ENCODE data around the gene ST6GALNAC6.
"Not testable (repeated sequence)": the region's sequence is repeated elsewhere in the genome, so short reads cannot be mapped to it uniquely, and the experiment has no call there.

The ST6GALNAC6 gene

DNA sequence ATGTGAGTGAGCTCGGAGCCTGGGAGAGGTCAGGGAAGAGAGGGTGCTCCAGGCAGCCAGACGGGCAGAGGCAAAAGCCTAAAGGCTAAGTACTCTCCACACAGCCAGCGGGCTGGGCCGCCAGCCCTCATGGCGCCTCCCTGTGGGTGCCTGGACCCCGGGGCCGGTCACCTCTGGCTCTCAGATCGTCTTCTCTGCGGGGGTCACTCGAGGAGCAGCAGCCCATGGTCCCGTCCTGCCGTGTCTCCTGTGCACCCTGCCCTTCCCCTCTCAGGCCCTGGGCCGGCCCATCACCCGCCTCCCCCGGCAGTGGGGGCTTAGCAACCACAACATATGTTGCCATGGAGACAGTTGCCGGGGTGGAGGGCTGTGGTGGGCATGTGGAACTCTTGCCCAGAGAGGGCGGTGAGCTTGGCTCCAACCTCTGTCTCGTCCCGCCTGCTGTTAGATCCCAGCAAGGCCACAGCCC lies 26.1 kb downstream of the ST6GALNAC6 start:
- DNase-seq (ENCODE audit: low read depth in 2 of 2) = no peak

DNA sequence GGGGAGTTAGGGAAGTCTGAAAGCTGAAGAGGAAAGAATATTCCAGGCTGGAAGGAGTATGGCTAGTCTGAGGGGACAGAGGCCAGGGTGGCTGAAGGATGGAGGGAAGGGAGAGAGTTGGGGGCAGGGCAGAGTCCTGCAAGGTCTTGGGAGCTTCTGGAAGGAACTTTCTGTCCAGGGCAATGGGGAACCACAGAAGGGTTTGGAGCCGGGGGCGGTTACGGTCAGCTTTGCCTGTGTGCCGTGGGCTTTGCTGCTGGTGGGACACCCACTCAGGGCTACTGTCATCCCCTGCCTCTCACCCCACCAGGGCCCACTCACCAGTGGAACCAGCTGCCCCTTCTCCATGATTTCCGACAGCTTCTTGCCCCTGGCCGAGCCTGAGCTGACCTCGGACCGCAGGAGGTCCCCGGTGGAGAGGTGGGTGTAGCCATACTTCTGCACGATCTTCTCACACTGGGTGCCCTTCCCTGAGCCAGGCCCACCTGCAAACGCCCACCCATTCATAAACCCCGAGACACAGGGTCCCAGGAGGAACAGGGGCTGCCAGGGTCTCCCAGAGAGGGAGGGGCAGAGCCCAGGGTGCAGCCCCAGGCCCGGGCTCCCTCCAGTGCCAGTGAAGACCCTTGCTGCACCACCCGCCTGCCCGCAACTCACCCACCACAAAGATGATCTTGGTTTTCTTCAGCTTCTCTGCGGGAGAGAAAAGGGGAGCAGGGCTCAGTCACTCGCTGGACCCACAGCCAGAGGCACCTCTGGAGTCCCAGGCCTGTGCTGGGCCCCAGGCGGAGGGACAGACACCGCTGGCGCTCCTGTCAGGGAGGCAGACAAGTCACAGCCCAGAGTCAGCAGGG lies 26.8 kb downstream of the ST6GALNAC6 start:
- DNase-seq (ENCODE audit: low read depth in 2 of 2) = no peak

DNA sequence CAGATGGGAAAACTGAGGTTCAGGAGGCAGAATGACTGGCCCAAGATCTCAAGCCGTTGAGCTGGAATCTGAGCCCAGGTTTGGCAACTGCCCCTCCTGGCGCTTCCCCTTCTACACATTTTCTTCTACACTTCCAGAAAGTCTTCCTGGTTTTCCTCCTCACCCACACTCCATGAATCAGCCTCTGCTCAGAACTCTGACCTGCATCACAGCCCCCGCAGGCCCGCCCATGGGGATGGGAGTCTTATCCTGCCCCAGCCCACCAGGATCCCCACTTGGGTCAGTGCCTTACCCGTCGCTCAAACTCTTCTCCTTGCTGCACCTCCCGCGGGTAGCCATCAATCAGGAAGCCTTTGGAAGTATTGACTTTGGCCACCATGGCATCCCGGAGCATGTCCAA lies 27.9 kb downstream of the ST6GALNAC6 start:
- no peak for DNase-seq (ENCODE audit: low read depth in 2 of 2)

- no peak for DNase-seq (ENCODE audit: low read depth in 2 of 2)
Measured at GRCh38 chr9:127870887-127871286, 28.5 kb downstream of the ST6GALNAC6 start.

- DNase-seq (ENCODE audit: low read depth in 2 of 2) = not testable (repeated sequence)
Measured at GRCh38 chr9:127870153-127870491, 29.3 kb downstream of the ST6GALNAC6 start.

DNA sequence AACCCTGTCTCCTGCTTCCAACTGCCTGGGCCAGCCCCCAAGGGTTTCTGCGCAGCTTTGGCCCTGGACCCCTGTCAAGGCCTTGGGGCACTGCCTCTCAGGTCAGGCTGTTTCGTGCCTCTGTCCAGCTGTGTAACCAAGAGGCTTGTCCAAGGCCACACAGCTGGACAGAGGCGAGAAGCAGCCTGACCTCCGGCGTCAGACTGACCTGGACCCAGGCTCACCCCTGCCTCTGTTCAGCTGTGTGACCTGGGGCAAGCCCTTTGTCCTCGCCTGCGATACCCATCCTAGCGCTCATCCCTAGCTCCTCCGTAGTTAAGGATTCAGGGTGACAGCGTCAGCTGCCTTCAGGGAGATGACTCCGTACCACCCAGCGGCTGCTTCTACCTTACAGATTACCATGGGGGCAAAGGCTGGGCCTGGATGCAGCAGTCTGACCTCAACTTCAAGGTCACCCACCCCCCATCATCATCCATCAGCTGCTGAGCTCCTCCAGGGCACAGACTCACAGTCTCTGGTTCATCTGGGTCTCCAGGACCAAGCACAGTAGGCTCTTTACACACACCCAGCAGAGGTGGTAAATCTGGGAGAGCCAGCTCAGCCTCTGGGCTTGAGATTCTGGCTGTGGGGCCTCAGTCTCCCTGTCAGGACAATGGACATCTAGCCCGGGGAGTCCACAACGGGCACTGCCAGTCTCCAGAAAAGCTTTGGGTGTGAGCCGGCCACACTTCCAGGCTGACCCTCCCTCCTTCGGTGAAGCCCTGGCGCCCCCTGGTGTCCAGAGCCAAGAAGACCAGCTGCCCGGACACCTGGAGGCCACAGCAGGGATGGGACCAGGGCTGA lies 29.9 kb downstream of the ST6GALNAC6 start:
- DNase-seq (ENCODE audit: low read depth in 2 of 2) = peak; percentile 78 to 81

GRCh38 chr9:127868278-127868902 lies 31.0 kb downstream of the ST6GALNAC6 start:
- no peak for DNase-seq (ENCODE audit: low read depth in 2 of 2)

- no peak for DNase-seq (ENCODE audit: low read depth in 2 of 2)
Measured at GRCh38 chr9:127867356-127868277, 31.8 kb downstream of the ST6GALNAC6 start.

- DNase-seq (ENCODE audit: low read depth in 2 of 2) = no peak
Measured at GRCh38 chr9:127866535-127866934, 32.9 kb downstream of the ST6GALNAC6 start.

DNA sequence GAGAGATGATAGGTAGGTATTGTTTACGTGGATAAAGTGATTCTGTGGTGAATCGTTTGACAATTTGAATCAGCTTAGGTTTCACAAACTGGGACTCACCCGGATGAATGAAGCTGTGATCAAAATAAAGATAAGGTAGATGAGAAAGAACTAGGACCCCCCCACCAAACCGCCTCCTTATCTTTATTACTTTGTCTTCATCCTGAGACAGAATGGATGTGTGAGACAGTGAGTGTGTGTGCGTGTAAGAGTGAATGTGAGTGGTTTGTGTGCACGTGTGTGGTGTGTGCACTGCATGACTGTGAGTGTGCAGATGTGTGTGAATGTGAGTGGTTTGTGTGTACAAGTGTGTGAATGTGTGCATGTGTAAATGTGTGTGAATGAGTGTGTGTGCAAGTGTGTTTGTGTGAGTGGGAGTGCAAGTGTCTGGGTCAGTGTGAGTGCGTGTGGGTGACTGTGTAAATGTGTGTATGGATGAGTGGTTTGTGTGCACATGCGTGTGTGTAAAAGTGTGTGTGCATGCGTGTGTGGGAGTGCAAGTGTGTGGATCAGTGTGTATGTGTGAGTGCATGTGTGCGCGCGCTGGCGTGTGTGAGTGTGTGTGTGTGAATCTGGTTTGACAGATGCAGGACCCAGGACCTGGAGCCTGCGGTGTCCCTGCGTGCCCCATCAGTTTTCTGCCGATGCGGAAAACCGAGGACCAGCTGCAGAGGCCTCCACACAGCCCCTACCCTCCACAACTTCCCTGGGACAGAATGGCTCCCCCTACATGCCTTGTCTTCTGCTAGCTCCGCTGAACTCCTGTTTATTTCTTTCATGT lies 33.5 kb downstream of the ST6GALNAC6 start:
- DNase-seq (ENCODE audit: low read depth in 2 of 2) = no peak

DNA sequence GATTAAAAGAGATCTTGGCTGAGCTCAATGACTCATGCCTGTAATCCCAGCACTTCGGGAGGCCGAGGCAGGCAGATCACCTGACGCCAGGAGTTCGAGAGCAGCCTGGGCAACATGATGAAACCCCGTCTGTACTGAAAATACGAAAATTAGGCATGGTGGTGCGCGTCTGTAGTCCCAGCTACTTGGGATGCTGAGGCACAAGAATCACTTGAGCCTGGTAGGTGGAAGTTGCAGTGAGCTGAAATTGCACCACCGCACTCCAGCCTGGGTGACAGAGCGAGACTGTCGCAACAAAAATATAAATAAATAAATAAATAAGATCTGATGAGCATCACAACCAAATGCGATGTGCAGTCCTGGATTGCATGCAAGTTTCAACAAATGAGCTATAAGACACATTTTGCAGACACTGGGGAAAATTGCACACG lies 36.2 kb downstream of the ST6GALNAC6 start:
- DNase-seq (ENCODE audit: low read depth in 2 of 2) = no peak

DNA sequence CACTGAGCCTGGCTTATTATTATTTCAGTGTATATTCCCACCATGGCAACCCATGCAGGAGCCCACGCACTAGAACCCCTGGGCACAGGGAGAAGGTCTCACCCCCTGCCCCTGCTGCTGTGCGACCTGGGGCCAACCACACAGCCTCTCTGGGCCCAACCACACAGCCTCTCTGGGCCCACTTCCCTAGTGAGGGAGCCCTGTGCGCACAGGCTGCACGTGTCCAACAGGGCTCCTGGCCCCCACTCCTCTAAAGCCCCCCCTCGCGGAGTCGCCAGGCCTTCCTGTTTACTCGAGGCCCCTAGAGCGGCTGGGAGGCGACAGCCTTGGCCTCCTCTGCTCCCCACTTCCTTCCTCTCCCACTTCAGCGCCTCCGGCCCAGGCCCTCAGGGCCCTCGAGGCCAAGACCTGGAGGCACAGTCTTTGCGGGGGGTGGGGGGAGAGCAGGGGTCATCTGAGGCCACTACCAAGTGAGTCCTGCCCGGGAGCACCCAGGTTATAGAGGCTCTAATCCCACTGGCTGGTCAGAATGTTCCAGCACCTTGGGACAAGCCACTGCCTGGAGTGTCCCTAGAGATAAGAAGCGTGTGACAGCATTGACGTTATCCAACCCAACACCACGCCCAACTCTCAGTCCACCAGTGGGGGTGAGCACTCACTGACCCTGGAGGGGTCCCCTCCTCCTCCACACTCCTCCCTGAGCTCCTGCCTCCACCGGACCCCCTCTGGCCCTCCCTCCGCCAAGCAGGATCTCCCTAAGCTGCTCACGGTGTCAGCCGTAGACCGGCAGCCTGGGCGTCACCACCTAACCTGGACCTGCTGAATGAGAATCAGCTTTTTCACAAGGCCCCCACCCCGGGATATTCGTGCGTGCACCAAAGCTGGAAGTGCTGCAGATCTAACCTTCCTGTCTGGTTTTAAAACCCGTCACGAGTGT lies 37.1 kb downstream of the ST6GALNAC6 start:
- no peak for DNase-seq (ENCODE audit: low read depth in 2 of 2)

DNA sequence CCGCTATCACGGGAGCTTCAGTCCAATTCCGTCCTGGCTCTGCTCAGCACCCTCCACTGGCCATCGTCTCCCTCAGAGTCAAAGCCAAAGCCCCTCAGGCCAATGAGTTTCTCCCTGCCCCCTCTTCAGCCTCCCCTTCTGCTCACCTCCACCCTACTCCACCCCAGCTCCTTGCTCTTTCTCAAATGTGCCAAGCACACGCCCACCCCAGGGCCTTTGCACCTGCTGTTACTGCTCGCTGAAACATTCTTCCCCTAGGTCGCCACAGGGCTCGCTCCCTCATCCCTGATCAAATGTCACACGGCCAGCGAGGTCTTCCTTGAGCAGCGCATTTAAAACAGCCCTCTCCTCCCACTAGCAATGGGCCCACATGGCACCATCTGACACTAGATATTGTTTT lies 38.6 kb downstream of the ST6GALNAC6 start:
- DNase-seq (ENCODE audit: low read depth in 2 of 2) = no peak

DNA sequence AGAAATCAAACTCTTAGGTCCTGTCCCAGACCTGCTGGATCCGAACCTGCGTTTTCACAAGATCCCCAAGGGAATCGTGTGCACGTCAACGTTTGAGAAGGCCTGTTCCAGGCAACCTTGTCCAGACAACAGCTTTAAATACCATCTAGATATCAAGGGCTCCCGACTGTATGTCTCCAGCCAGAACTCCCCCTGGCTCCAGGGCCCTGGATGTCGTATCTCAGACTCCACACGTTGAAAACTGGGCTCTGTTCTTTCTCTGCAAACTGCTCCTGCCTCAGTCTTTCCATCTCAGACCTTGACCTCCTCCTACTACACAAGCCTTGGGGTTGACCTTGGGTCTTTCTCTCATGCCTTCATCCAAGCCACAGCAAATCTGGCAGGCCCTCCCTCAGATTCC lies 39.1 kb downstream of the ST6GALNAC6 start:
- DNase-seq (ENCODE audit: low read depth in 2 of 2) = no peak

- DNase-seq (ENCODE audit: low read depth in 2 of 2) = no peak
Measured at GRCh38 chr9:127858041-127858512, 41.3 kb downstream of the ST6GALNAC6 start.

DNA sequence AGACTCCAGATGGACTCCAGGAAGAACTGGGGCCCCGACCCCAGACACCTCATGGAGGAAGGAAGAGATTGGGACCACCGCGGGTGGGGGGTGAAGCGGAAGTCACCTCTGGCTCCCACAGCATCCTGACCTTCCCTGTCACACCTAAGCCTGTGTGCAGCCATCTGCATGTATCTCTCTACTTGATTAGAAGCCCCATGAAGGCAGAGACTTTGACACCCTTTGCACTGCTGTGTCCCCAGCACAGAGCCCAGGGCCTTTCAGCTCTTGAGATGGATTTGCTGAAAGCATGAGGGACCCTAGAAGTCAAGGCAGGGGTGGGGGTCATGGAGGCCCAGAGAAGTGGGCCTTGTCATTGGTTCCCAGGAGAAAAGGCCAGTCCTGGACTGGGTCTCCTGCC lies 42.1 kb downstream of the ST6GALNAC6 start:
- DNase-seq (ENCODE audit: low read depth in 2 of 2) = no peak

DNA sequence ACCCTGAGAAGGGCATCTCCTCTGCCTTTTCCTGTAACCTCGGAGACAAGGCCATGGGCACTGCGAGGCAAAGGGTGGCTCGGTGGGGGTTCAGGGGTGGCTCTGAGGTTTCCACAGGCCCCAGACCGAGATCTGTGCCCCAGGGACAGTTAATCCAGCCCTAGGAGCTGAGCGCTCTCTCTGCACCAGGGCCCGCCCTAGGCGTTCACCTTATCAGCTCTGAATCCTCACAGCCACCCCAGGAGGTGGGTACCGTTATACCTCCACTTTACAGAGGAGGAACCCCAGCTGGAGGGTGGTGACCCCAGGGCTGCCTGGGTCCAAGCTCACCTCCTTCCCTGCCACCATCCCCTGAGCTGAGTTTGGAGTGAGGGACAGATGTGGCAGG lies 42.7 kb downstream of the ST6GALNAC6 start:
- DNase-seq (ENCODE audit: low read depth in 2 of 2) = no peak

- no peak for DNase-seq (ENCODE audit: low read depth in 2 of 2)
Measured at GRCh38 chr9:127856094-127856728, 43.2 kb downstream of the ST6GALNAC6 start.

- no peak for DNase-seq (ENCODE audit: low read depth in 2 of 2)
Measured at GRCh38 chr9:127855522-127855921, 43.9 kb downstream of the ST6GALNAC6 start.
